Muscle layer of colon (tissue), 2 donors: ENCODE data around the gene TFCP2L1.

Experiments
- H3K27ac ChIP-seq: one replicate; pipeline ENCODE4 v1.7.0; 2013; ENCODE audit warnings: low read depth, mild to moderate bottlenecking, low read length, moderate library complexity
- H3K27me3 ChIP-seq, 2 donors: one replicate each; pipeline ENCODE4 v1.7.0; 2013; ENCODE audit warnings: low read length in 2 of 2, mild to moderate bottlenecking in 2 of 2; ENCODE audit not compliant: insufficient read depth in 2 of 2, control insufficient read depth in 1 of 2
- H3K36me3 ChIP-seq: one replicate; pipeline ENCODE4 v1.7.0; 2013; ENCODE audit warnings: mild to moderate bottlenecking, low read length; ENCODE audit not compliant: insufficient read depth
- H3K4me1 ChIP-seq: one replicate; pipeline ENCODE4 v1.7.0; 2013; ENCODE audit warnings: mild to moderate bottlenecking, low read length; ENCODE audit not compliant: insufficient read depth
- H3K4me3 ChIP-seq, 2 donors: one replicate each; pipeline ENCODE4 v1.7.0; 2013; ENCODE audit warnings: low read length in 2 of 2, low read depth in 1 of 2, mild to moderate bottlenecking in 1 of 2, moderate library complexity in 1 of 2
- H3K9ac ChIP-seq: one replicate; pipeline ENCODE4 v1.7.0; 2013; ENCODE audit warnings: low read length
- H3K9me3 ChIP-seq: one replicate; pipeline ENCODE4 v1.7.0; 2013; ENCODE audit warnings: mild to moderate bottlenecking, low read length
- donor health status: abdominal sarcoma.
- donor health status: Adenocarcinoma of cecum.

Gene TFCP2L1

GRCh38 chr2:121211251-121211650, 73.8 kb downstream of the TFCP2L1 start:
- no peak overlapping the region for H3K27ac ChIP-seq
- no peaks in the 10 kb centered on the region for H3K4me1 ChIP-seq
- H3K4me3 ChIP-seq, result no peak overlapping the region
- no peak overlapping the region for H3K9ac ChIP-seq
- H3K27me3 ChIP-seq, result peaks cover 0 to 5% of the 10 kb centered on the region in 2 donors
- no peaks in the 10 kb centered on the region for H3K36me3 ChIP-seq
- no peaks in the 10 kb centered on the region for H3K9me3 ChIP-seq

GRCh38 chr2:121210691-121211090, 74.3 kb downstream of the TFCP2L1 start:
- Histone ChIP-seq H3K4me3 (no peak overlapping the region), H3K9me3 (no peaks in the 10 kb centered on the region), H3K27me3 (peaks cover 0 to 5% of the 10 kb centered on the region in 2 donors), H3K4me1 (no peaks in the 10 kb centered on the region), H3K36me3 (no peaks in the 10 kb centered on the region), H3K9ac (no peak overlapping the region), H3K27ac (no peak overlapping the region)

- Histone ChIP-seq H3K4me3 (no peak overlapping the region), H3K4me1 (no peaks in the 10 kb centered on the region), H3K9ac (no peak overlapping the region), H3K27ac (no peak overlapping the region), H3K36me3 (no peaks in the 10 kb centered on the region), H3K9me3 (no peaks in the 10 kb centered on the region), H3K27me3 (peaks cover 0 to 2% of the 10 kb centered on the region in 2 donors)
Measured at GRCh38 chr2:121209014-121209610, 75.9 kb downstream of the TFCP2L1 start.

GRCh38 chr2:121207494-121207893, 77.5 kb downstream of the TFCP2L1 start:
- Histone ChIP-seq H3K4me3 (no peak overlapping the region), H3K9ac (no peak overlapping the region), H3K36me3 (no peaks in the 10 kb centered on the region), H3K9me3 (no peaks in the 10 kb centered on the region), H3K27ac (no peak overlapping the region), H3K4me1 (no peaks in the 10 kb centered on the region), H3K27me3 (no peaks in the 10 kb centered on the region)

GRCh38 chr2:121205321-121205942, 79.6 kb downstream of the TFCP2L1 start:
- Histone ChIP-seq H3K9ac (no peak overlapping the region), H3K4me3 (no peak overlapping the region), H3K27me3 (no peaks in the 10 kb centered on the region), H3K4me1 (no peaks in the 10 kb centered on the region), H3K9me3 (no peaks in the 10 kb centered on the region), H3K36me3 (no peaks in the 10 kb centered on the region), H3K27ac (no peak overlapping the region)

GRCh38 chr2:121203591-121204249, 81.3 kb downstream of the TFCP2L1 start:
- no peak overlapping the region for H3K27ac ChIP-seq
- no peaks in the 10 kb centered on the region for H3K4me1 ChIP-seq
- H3K4me3 ChIP-seq, result no peak overlapping the region
- no peaks in the 10 kb centered on the region for H3K36me3 ChIP-seq
- no peak overlapping the region for H3K9ac ChIP-seq
- no peaks in the 10 kb centered on the region for H3K27me3 ChIP-seq
- no peaks in the 10 kb centered on the region for H3K9me3 ChIP-seq

GRCh38 chr2:121202541-121203310, 82.3 kb downstream of the TFCP2L1 start:
- Histone ChIP-seq H3K4me3 (no peak overlapping the region), H3K36me3 (no peaks in the 10 kb centered on the region), H3K9me3 (no peaks in the 10 kb centered on the region), H3K9ac (no peak overlapping the region), H3K4me1 (no peaks in the 10 kb centered on the region), H3K27ac (no peak overlapping the region), H3K27me3 (no peaks in the 10 kb centered on the region)

GRCh38 chr2:121201796-121202195, 83.2 kb downstream of the TFCP2L1 start:
- no peaks in the 10 kb centered on the region for H3K9me3 ChIP-seq
- H3K27me3 ChIP-seq, result no peaks in the 10 kb centered on the region
- H3K4me3 ChIP-seq, result no peak overlapping the region
- H3K4me1 ChIP-seq, result no peaks in the 10 kb centered on the region
- H3K9ac ChIP-seq, result no peak overlapping the region
- no peaks in the 10 kb centered on the region for H3K36me3 ChIP-seq
- no peak overlapping the region for H3K27ac ChIP-seq

- Histone ChIP-seq H3K36me3 (no peaks in the 10 kb centered on the region), H3K27me3 (no peaks in the 10 kb centered on the region), H3K4me1 (no peaks in the 10 kb centered on the region), H3K9me3 (no peaks in the 10 kb centered on the region), H3K4me3 (no peak overlapping the region), H3K27ac (no peak overlapping the region), H3K9ac (no peak overlapping the region)
Measured at GRCh38 chr2:121200419-121201315, 84.3 kb downstream of the TFCP2L1 start.

GRCh38 chr2:121200011-121200347, 85.0 kb downstream of the TFCP2L1 start:
- H3K9ac ChIP-seq, result no peak overlapping the region
- no peaks in the 10 kb centered on the region for H3K27me3 ChIP-seq
- no peaks in the 10 kb centered on the region for H3K4me1 ChIP-seq
- H3K36me3 ChIP-seq, result no peaks in the 10 kb centered on the region
- H3K4me3 ChIP-seq, result no peak overlapping the region
- no peak overlapping the region for H3K27ac ChIP-seq
- no peaks in the 10 kb centered on the region for H3K9me3 ChIP-seq
